NB4 (cell line): Measurements from ENCODE around the gene EFCAB9.
"Not testable (repeated sequence)": the region's sequence is repeated elsewhere in the genome, so short reads cannot be mapped to it uniquely, and the experiment has no call there.

Experiments
- DNase-seq: peaks from one replicate; pipeline ENCODE4 v3.0.0; 2010; ENCODE audit warnings: low read depth
- H3K4me3 ChIP-seq: one replicate; pipeline ENCODE4 v1.5.1; 2011; ENCODE audit warnings: mild to moderate bottlenecking, low read depth, low read length, moderate library complexity
- CTCF ChIP-seq: IDR thresholded peaks from one replicate; pipeline ENCODE4 v1.5.1; 2012; ENCODE audit warnings: low read depth, low read length
- MAX ChIP-seq: IDR thresholded peaks from 2 replicates; pipeline ENCODE4 v1.6.1; 2011; ENCODE audit warnings: low read depth, low read length
- MYC ChIP-seq: IDR thresholded peaks from 2 replicates; pipeline ENCODE4 v1.6.1; 2011; ENCODE audit warnings: low read depth, low read length
- POLR2A ChIP-seq: IDR thresholded peaks from 2 replicates; pipeline ENCODE4 v1.6.1; 2011; ENCODE audit warnings: mild to moderate bottlenecking; ENCODE audit not compliant: insufficient read length; ENCODE audit errors: extremely low read depth

EFCAB9 gene

GRCh38 chr5:172200476-172200875 lies 6.5 kb downstream of the EFCAB9 start:
- H3K4me3 ChIP-seq: no peak overlapping the region
- DNase-seq: no peak
- no peak for TF ChIP-seq CTCF
- no peak for TF ChIP-seq MYC
- no peak for TF ChIP-seq POLR2A
- TF ChIP-seq MAX: no peak

GRCh38 chr5:172205984-172206383 lies 12.0 kb downstream of the EFCAB9 start:
- not testable (repeated sequence) for DNase-seq

GRCh38 chr5:172207511-172207910 lies 13.5 kb downstream of the EFCAB9 start:
- no peak for DNase-seq
- no peak overlapping the region for H3K4me3 ChIP-seq
- TF ChIP-seq POLR2A (no peak), MAX (no peak), CTCF (no peak), MYC (no peak)

More at GRCh38 chr5:172205984-172206383, 12.0 kb downstream of the EFCAB9 start:
- not testable (repeated sequence) for H3K4me3 ChIP-seq

- no peak overlapping the region for H3K4me3 ChIP-seq
- no peak for TF ChIP-seq POLR2A
- TF ChIP-seq CTCF: no peak
- TF ChIP-seq MAX: no peak
- TF ChIP-seq MYC: no peak
- DNase-seq: no peak
These were observed 15.7 kb downstream of the EFCAB9 start for GRCh38 chr5:172209714-172210113.

GRCh38 chr5:172211676-172212075 lies 17.7 kb downstream of the EFCAB9 start:
- no peak for DNase-seq
- no peak for TF ChIP-seq CTCF
- no peak for TF ChIP-seq MAX

GRCh38 chr5:172213126-172213525 lies 19.2 kb downstream of the EFCAB9 start:
- DNase-seq: no peak
- no peak overlapping the region for H3K4me3 ChIP-seq
- TF ChIP-seq POLR2A (no peak), MYC (no peak), CTCF (no peak), MAX (no peak)

More at GRCh38 chr5:172211676-172212075, 17.7 kb downstream of the EFCAB9 start:
- H3K4me3 ChIP-seq: no peak overlapping the region
